ENCODE results near the gene BCL2. TPM values are rescaled to one million over a fixed set of nuclear protein-coding genes. Genes with fewer than 3 reads are reported as not detected.

BCL2 gene
- total and polyA plus RNA-seq, 4 experiments from 2014 or later: 28.5 to 50.4 (median 41.8) TPM

DNA sequence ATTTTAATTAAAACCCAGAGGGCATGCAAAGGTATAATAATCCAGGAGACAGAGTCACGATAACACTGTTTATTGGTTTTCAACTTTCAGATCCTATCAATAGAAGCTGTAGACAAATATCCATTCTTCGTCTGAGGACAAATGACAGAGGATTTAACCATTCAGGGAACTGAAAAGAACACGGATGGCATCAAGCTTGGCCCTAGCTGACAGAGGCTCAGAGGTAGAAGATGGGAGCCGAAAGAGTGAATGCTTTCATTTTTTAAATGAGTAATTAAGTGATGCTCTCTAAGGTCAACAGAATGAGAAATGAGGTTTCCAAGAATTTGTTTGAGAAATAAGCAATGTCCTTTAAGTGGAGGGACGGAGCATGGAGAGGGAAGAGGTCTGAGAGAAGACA lies 62.1 kb downstream of the BCL2 start:
- Mint-ChIP-seq H3K36me3 (peaks cover 66% of the 10 kb centered on the region in 2 donors), H3K4me1 (peaks cover 62 to 94% (median 80%) of the 10 kb centered on the region in 4 donors), H3K27me3 (no peaks in the 10 kb centered on the region), H3K27ac (peak overlapping the region; percentile 43 to 81 (median 71)), H3K4me3 (peak overlapping the region; percentile 31 to 86 (median 68)), H3K9me3 (peaks cover 0 to 2% (median 0%) of the 10 kb centered on the region in 8 donors)
- CTCF ChIA-PET (ENCODE audit: partially characterized antibody): no interaction called here
- H3K27ac ChIP-seq (ENCODE audit: low read depth, low read length): no peak overlapping the region
- intact Hi-C loops (cut with micrococcal nuclease): no loop called here
- H3K4me1 ChIP-seq (ENCODE audit: insufficient read depth, low read length): peaks cover 78% of the 10 kb centered on the region
- peaks cover 4% of the 10 kb centered on the region for H3K36me3 ChIP-seq (ENCODE audit: insufficient read depth, low read length)
- POLR2A ChIA-PET (ENCODE audit: partially characterized antibody): interaction anchor here (0.7 to 1.7 kb wide), 6 partner anchors 9 to 105 kb away, joined by 3 to 5 read pairs (median 3); no protein-coding TSS in a partner anchor
- H3K27me3 ChIP-seq (ENCODE audit: insufficient read depth, low read length): no peaks in the 10 kb centered on the region
- no peaks in the 10 kb centered on the region for H3K9me3 ChIP-seq (ENCODE audit: control insufficient read depth in 1 of 2, low read length in 2 of 2)
- no peak overlapping the region for H3K4me3 ChIP-seq (ENCODE audit: low read length in 2 of 2)
- DNase-seq: no peak

DNA sequence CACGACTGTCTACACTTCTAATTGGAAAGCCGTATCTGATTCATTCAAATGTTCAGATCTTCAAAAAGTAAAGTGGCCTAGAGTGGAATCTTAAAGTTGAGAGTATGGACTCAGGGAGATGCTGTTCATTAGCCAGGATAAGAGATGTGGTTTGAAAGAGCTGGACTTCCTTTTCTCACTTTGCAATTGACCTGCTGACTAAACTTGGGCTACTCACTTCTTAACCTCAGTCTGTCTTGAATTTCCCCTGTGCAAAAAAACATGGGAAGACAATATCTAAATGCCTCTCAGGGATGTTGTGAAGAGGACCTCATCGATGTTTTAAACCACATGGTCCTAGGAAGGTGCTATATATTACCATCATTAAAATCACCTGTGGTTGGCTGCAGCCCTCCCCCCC lies 64.1 kb downstream of the BCL2 start:
- Histone ChIP-seq H3K27me3 (ENCODE audit: insufficient read depth, low read length) (no peaks in the 10 kb centered on the region), H3K36me3 (ENCODE audit: insufficient read depth, low read length) (peaks cover 4% of the 10 kb centered on the region), H3K27ac (ENCODE audit: low read depth, low read length) (no peak overlapping the region), H3K4me1 (ENCODE audit: insufficient read depth, low read length) (peaks cover 82% of the 10 kb centered on the region), H3K4me3 (ENCODE audit: low read length in 2 of 2) (no peak overlapping the region), H3K9me3 (ENCODE audit: control insufficient read depth in 1 of 2, low read length in 2 of 2) (no peaks in the 10 kb centered on the region)
- ChIA-PET CTCF (ENCODE audit: partially characterized antibody) (interaction anchor here (1.0 to 1.4 kb wide), 4 partner anchors 43 to 123 kb away, joined by 3 to 5 read pairs (median 4); partner anchors contain the start of gene BCL2), POLR2A (ENCODE audit: partially characterized antibody) (interaction anchor here (1.2 to 2.0 kb wide), 5 partner anchors 11 to 62 kb away, joined by 3 to 6 read pairs (median 4); no protein-coding TSS in a partner anchor)
- H3K27ac Mint-ChIP-seq: peak overlapping the region in 3 of 7 donors; percentile 54 to 81 (median 62)
- H3K4me1 Mint-ChIP-seq: peaks cover 58 to 89% (median 72%) of the 10 kb centered on the region in 4 donors
- no peaks in the 10 kb centered on the region for H3K27me3 Mint-ChIP-seq
- H3K36me3 Mint-ChIP-seq: peaks cover 62 to 63% of the 10 kb centered on the region in 2 donors
- no peak for DNase-seq
- intact Hi-C loops (cut with micrococcal nuclease): no loop called here
- peaks cover 0 to 2% (median 0%) of the 10 kb centered on the region in 8 donors for H3K9me3 Mint-ChIP-seq
- peak overlapping the region in 1 of 8 donors; percentile 83 for H3K4me3 Mint-ChIP-seq

DNA sequence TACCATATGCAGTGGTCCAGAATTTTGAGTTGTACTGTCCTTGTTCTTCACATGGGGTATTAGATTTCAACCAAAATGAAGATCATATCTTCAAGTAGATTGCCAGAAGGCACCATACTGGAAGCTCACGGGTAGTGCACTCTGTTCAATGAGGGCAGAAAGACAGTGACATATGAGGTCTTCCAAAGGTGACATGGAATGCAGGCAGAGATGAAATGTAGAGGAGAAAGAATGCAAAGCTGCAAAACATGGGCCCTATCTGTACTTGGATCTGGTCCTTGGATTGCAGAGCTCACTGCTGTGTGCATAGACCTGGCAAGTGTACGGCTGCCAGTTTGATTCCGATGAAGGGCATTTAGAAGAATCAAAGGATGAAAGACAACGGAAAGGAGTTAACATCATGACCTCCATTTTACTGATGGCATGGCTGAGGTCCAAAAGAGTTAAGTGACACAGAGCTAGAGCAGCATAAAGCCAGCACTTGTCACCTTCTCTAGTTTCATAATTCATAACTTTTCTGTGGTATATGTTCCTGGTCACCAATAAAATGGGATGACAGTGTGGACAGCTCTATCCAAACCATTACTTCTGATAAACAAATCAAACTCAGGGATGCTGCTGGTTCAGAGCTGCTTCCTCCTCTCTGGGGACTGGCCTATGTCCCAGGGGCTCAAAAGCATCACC lies 64.7 kb downstream of the BCL2 start:
- peak overlapping the region in 6 of 7 donors; percentile 14 to 81 (median 59) for H3K27ac Mint-ChIP-seq
- no peaks in the 10 kb centered on the region for H3K9me3 ChIP-seq (ENCODE audit: control insufficient read depth in 1 of 2, low read length in 2 of 2)
- H3K4me3 ChIP-seq (ENCODE audit: low read length in 2 of 2): no peak overlapping the region
- H3K27me3 ChIP-seq (ENCODE audit: insufficient read depth, low read length): no peaks in the 10 kb centered on the region
- H3K27ac ChIP-seq (ENCODE audit: low read depth, low read length): no peak overlapping the region
- intact Hi-C loops (cut with micrococcal nuclease): no loop called here
- ChIA-PET POLR2A (ENCODE audit: partially characterized antibody) (interaction anchor here (0.9 to 2.0 kb wide), 6 partner anchors 12 to 63 kb away, joined by 3 to 6 read pairs (median 4); no protein-coding TSS in a partner anchor), CTCF (ENCODE audit: partially characterized antibody) (interaction anchor here (0.9 to 1.4 kb wide), 4 partner anchors 10 to 123 kb away, joined by 3 to 5 read pairs (median 4); partner anchors contain the start of gene BCL2)
- peaks cover 59 to 65% of the 10 kb centered on the region in 2 donors for H3K36me3 Mint-ChIP-seq
- H3K9me3 Mint-ChIP-seq: peaks cover 0 to 2% (median 0%) of the 10 kb centered on the region in 8 donors
- H3K36me3 ChIP-seq (ENCODE audit: insufficient read depth, low read length): peaks cover 4% of the 10 kb centered on the region
- DNase-seq: no peak
- H3K4me1 Mint-ChIP-seq: peaks cover 57 to 89% (median 71%) of the 10 kb centered on the region in 4 donors
- peaks cover 81% of the 10 kb centered on the region for H3K4me1 ChIP-seq (ENCODE audit: insufficient read depth, low read length)
- H3K27me3 Mint-ChIP-seq: no peaks in the 10 kb centered on the region
- peak overlapping the region in 4 of 8 donors; percentile 25 to 83 (median 32) for H3K4me3 Mint-ChIP-seq

DNA sequence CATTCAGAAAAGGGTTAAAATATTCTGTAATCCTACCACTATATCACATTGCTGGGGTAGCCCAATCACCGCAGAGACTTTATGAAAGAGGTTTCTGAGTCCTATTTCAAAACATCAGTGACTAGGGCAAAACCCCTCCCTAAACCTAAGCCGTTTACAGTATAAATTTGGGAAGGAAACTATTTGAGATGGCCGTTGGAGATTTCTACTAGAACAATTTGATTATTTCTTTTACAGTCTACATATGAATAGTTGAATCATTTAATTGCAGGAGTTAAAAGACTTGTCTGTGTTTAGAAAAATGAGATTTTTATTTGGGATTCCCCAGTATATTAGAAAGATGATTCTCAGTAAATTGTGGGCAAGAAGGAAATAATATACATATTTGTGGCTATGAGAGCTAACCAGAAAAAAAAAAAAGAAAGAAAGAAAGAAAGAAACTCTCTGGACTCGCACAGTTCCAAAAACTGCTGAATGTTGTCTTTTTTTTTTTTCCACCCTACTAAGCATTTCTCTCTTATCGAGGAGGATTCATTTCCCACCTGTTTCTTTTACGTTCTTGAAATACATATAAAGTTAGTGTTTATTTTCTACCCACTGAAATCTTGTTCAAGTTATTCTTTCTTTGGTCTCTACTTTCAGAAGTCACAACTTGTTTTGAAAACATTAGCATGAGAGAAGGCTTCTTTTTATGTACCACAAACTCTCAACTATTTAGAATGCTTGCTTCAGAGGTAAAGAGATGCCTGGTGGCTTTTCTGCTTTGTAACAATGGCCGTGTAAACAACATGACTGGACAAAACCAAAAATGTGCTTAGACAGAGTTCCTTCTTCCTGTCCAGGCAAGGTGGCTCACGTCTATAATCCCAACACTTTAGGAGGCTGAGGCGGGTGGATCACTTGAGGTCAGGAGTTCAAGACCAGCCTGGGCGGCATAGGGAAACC lies 65.9 kb downstream of the BCL2 start:
- Mint-ChIP-seq H3K9me3 (peaks cover 0 to 2% (median 0%) of the 10 kb centered on the region in 8 donors), H3K4me3 (peak overlapping the region in 7 of 8 donors; percentile 3 to 83 (median 66)), H3K27ac (peak overlapping the region; percentile 37 to 83 (median 79)), H3K4me1 (peaks cover 56 to 87% (median 68%) of the 10 kb centered on the region in 4 donors), H3K27me3 (no peaks in the 10 kb centered on the region), H3K36me3 (peaks cover 51 to 64% of the 10 kb centered on the region in 2 donors)
- Histone ChIP-seq H3K27ac (ENCODE audit: low read depth, low read length) (peak overlapping the region; percentile 4), H3K36me3 (ENCODE audit: insufficient read depth, low read length) (peaks cover 4% of the 10 kb centered on the region), H3K4me1 (ENCODE audit: insufficient read depth, low read length) (peaks cover 77% of the 10 kb centered on the region), H3K4me3 (ENCODE audit: low read length in 2 of 2) (no peak overlapping the region), H3K9me3 (ENCODE audit: control insufficient read depth in 1 of 2, low read length in 2 of 2) (no peaks in the 10 kb centered on the region), H3K27me3 (ENCODE audit: insufficient read depth, low read length) (no peaks in the 10 kb centered on the region)
- CTCF ChIA-PET (ENCODE audit: partially characterized antibody): interaction anchor here (0.9 to 1.4 kb wide), 3 partner anchors 12 to 119 kb away, joined by 3 to 5 read pairs (median 4); partner anchors contain the start of gene BCL2
- intact Hi-C loops (cut with micrococcal nuclease): loop anchor here (2.0 kb wide), 1 partner anchor 15 kb away; no protein-coding TSS in a partner anchor
- POLR2A ChIA-PET (ENCODE audit: partially characterized antibody): interaction anchor here (1.1 to 2.0 kb wide), 5 partner anchors 13 to 45 kb away, joined by 3 to 6 read pairs (median 4); no protein-coding TSS in a partner anchor
- DNase-seq: no peak

DNA sequence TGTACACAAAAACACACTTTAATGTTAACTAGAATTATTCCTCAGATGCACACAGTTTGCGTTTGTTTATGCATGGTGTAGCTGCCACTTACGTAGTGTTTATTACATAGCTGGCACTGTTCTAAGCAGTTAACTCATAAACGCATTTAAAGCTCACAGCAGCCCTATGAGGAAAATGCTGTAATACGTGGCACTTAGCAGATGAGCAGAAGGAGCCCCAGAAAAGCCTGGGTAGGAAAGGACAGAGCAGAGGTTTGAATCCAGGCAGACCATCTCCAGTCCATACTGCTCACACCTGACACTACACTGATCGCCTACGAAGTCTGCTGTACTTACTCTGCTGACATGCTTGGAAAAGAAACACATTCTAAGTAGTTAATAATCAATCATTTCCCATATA lies 66.6 kb downstream of the BCL2 start:
- Mint-ChIP-seq H3K9me3 (peaks cover 0 to 2% (median 0%) of the 10 kb centered on the region in 8 donors), H3K4me3 (peak overlapping the region in 4 of 8 donors; percentile 25 to 83 (median 72)), H3K36me3 (peaks cover 49 to 67% of the 10 kb centered on the region in 2 donors), H3K27me3 (no peaks in the 10 kb centered on the region), H3K4me1 (peaks cover 58 to 87% (median 69%) of the 10 kb centered on the region in 4 donors), H3K27ac (peak overlapping the region in 3 of 7 donors; percentile 64 to 81 (median 75))
- intact Hi-C loops (cut with micrococcal nuclease): loop anchor here (2.0 kb wide), 1 partner anchor 16 kb away; no protein-coding TSS in a partner anchor
- Histone ChIP-seq H3K36me3 (ENCODE audit: insufficient read depth, low read length) (peaks cover 4% of the 10 kb centered on the region), H3K27ac (ENCODE audit: low read depth, low read length) (peak overlapping the region; percentile 4), H3K4me3 (ENCODE audit: low read length in 2 of 2) (no peak overlapping the region), H3K4me1 (ENCODE audit: insufficient read depth, low read length) (peaks cover 74% of the 10 kb centered on the region), H3K9me3 (ENCODE audit: control insufficient read depth in 1 of 2, low read length in 2 of 2) (no peaks in the 10 kb centered on the region), H3K27me3 (ENCODE audit: insufficient read depth, low read length) (no peaks in the 10 kb centered on the region)
- DNase-seq: no peak
- POLR2A ChIA-PET (ENCODE audit: partially characterized antibody): no interaction called here
- CTCF ChIA-PET (ENCODE audit: partially characterized antibody): interaction anchor here (1.4 kb wide), 1 partner anchor 119 kb away, joined by 3 read pairs; no protein-coding TSS in a partner anchor

DNA sequence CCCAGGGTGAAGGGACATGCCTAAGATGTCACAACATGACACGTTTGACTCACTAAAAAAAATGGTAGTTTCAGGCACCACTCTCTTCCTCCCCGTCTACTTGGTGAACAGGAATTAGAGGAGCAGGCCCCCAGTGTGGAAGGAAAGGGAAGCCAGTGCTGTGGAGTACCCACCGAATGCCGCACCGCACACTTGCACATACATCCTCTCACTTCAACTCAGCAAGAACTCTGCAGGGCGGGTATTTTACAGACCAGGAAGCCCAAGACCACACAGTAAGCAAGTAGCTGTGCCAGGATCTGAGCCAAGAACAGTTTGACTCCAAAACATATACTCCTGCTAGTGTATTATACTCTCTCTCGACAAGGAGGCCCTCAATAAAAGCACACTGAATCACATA lies 69.8 kb downstream of the BCL2 start:
- Histone ChIP-seq H3K9me3 (ENCODE audit: control insufficient read depth in 1 of 2, low read length in 2 of 2) (no peaks in the 10 kb centered on the region), H3K4me3 (ENCODE audit: low read length in 2 of 2) (no peak overlapping the region), H3K36me3 (ENCODE audit: insufficient read depth, low read length) (peaks cover 2% of the 10 kb centered on the region), H3K27ac (ENCODE audit: low read depth, low read length) (no peak overlapping the region), H3K27me3 (ENCODE audit: insufficient read depth, low read length) (no peaks in the 10 kb centered on the region), H3K4me1 (ENCODE audit: insufficient read depth, low read length) (peaks cover 51% of the 10 kb centered on the region)
- POLR2A ChIA-PET (ENCODE audit: partially characterized antibody): interaction anchor here (1.0 kb wide), 1 partner anchor 68 kb away, joined by 4 read pairs; no protein-coding TSS in a partner anchor
- H3K36me3 Mint-ChIP-seq: peaks cover 40 to 56% of the 10 kb centered on the region in 2 donors
- intact Hi-C loops (cut with micrococcal nuclease): loop anchor here (2.0 kb wide), 1 partner anchor 17 kb away; no protein-coding TSS in a partner anchor
- peaks cover 0 to 2% (median 0%) of the 10 kb centered on the region in 8 donors for H3K9me3 Mint-ChIP-seq
- H3K27me3 Mint-ChIP-seq: no peaks in the 10 kb centered on the region
- peak overlapping the region in 5 of 7 donors; percentile 17 to 84 (median 58) for H3K27ac Mint-ChIP-seq
- CTCF ChIA-PET (ENCODE audit: partially characterized antibody): interaction anchor here (1.0 kb wide), 1 partner anchor 9 kb away, joined by 4 read pairs; no protein-coding TSS in a partner anchor
- H3K4me1 Mint-ChIP-seq: peaks cover 51 to 77% (median 63%) of the 10 kb centered on the region in 4 donors
- H3K4me3 Mint-ChIP-seq: peak overlapping the region in 6 of 8 donors; percentile 12 to 66 (median 29)
- DNase-seq: no peak

Data from CD4-positive, alpha-beta memory T cell (primary cell).